TTC549 (cell line): ENCODE measurements around the gene HTRA3.

Experiments
- FAIRE-seq: peaks from 2 replicates; lab custom pipeline; 2012; peaks lifted over from hg19 to GRCh38; lab: Jason Lieb, UNC

Gene HTRA3

GRCh38 chr4:8247047-8247930 lies 22.3 kb upstream of the HTRA3 start:
- FAIRE-seq: no peak

DNA sequence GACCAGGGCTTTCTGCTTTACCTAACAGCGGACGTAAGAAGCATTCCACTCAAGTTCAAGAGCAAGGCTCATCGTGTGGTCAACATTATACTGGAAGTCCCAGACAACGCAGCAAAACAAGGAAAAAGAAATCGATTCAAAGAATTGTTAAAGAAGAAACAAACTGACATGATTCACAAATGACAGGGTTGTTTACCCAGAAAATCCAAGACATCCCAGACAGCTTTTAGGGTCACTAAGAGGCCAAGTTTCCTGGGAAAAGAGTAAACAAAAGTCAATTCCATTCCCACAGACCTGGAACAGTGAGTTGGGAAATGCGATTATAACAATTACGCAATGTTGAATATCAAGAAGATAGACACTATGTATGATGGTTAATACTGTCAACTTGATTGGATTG lies 21.5 kb upstream of the HTRA3 start:
- no peak for FAIRE-seq

DNA sequence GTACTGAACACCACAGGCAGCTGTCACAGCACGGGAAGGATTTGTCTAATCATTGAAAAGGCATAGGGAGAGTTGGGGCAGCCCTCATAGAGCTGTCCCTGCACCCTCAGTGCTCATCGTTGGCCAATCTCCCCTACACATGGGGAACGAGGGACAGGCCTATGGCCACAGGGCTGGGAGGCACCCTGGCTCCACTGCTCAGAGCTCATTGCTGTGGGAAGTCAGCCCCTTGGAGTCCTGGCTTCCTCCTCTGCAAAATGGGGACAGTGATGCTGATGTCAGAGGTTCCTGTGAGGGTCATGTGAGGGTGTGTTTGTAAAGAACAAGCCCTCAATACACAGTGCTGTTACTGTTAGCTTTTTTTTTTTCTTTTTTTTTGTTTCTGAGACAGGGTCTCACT lies 19.3 kb upstream of the HTRA3 start:
- FAIRE-seq: no peak

GRCh38 chr4:8250637-8251036 lies 18.9 kb upstream of the HTRA3 start:
- no peak for FAIRE-seq

DNA sequence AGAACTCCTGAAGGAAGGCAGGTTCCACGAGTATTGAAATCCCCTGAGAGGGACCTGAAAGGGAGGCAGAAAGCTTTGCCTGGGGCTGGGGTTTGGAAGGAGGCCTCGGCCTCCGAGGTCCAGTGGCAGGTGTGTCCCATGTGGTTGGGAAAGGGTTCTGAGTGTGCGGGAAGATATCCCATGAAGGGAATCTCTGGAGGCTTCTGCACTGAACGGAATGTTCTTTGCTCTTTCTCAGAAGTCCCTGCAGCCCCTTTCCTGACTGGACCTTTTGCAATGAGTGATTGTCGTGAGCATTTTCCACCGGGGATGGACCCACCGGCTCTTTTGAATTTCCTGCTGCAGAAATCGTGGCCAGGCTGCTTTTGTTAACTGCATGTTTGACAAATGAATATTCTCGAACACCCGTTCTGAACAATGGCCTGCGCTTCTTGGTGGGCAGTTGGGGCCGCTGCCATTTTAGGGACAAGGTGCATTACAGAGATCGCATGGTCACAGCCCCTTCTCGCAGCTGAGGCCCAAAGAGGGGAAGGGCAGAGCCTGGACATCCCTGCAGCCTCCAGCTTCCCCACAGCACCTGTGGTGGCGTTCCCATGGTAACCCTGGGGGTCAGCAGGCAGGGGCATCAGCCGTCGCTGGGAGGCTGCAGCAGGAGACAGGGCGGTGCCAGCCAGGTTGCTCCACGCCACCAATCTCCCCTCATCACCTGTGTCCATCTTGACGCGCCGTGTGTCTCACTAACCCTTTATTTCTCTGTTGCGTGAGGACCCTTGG lies 18.3 kb upstream of the HTRA3 start:
- no peak for FAIRE-seq

DNA sequence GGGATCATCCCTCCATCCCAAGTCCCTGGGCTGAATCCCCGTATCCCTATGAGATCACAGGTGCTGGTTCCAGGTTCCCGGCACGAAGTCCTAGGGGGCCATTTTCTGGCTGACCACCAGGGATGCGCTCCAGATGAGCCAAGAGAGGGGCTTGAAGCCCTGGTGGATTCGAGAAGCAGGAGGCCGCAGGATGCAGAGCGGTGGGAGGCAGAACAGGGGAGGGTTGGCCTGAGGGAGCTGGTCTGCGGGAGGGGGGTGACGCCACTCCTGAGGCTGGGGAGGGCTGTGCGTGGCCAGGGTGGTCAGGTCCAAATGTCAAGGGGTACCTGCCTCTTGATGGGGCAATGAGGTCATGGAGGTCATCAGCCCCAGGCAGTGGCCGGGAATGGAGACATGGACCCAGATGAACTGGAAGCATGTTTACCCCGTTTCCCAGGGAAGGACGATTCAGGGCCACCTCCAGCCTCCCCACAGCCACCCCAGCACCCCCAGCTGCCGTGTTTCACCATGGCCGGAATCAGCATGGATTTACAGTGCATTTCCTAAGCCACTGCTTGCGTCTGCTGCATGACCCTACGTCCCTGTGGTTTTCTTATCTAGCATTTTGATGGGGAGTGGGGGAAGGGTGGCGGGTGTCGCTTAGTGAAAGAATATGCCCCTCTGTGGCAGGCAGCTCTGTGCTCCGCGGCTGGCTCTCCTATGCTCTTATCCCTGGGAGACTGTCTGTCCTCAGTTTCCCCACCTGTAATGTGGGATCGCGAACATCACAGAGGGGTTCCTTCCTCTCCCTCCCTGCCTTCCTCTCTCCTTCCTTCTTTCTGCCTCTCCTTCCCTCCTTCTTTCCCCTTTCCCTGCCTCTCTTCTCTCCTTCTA lies 17.0 kb upstream of the HTRA3 start:
- FAIRE-seq: no peak

DNA sequence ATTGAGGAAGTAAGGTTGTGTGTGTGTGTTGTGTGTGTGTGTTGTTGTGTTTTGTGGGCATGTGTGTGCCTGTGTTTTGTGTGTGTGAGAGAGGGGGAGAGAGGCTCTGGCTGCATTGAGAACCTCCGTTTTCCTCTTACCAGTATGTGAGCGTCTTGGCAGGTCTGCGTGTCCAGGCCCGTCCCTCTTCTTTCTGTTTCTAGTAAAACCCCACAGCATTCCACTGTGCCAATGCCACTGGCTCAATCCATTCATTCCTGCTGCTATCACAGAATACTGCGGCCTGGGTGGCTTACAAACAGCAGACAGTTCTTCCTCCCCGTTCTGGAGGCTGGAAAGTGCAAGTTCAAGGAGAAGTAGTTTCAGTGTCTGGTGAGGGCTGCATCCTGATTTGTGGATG lies 15.5 kb upstream of the HTRA3 start:
- no peak for FAIRE-seq

DNA sequence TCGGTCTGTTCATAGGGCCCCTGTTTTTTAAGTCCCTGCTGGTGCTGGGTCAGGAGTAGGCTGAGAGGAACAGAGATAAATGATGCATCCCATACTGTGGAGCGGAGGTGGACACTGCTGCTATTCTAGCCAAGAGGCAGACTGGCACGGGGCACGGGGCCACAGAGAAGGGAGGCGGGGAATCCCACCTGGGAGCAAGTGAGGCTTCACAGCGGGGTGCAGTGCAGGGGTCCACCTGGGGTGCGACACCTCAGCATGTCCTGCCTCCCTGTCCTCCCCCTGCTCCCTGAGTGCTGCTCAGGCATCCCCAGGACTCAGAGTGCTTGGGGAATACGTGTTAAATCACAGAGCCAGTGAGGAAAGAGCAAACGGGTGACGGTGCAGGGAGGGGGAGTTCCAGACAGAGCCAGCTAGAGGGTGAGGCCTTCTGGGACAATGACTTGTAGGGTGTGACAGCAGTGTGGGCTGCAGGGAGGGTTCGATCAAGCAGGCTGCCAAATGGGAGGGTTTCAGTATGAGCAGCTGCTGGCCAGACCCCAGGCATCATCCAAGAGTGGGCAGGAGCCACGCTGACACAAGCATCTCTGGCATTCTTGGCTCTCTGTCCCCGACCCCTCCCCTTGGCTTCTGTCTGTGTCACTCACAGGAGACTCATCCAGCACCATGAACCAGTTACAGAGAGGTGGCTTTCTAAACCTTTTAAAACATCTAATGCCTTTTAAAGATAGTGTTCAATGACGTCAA lies 13.7 kb upstream of the HTRA3 start:
- FAIRE-seq: no peak

- FAIRE-seq: no peak
Observed at GRCh38 chr4:8257854-8258253, 11.7 kb upstream of the HTRA3 start.

GRCh38 chr4:8258552-8259212 lies 10.9 kb upstream of the HTRA3 start:
- FAIRE-seq: no peak

DNA sequence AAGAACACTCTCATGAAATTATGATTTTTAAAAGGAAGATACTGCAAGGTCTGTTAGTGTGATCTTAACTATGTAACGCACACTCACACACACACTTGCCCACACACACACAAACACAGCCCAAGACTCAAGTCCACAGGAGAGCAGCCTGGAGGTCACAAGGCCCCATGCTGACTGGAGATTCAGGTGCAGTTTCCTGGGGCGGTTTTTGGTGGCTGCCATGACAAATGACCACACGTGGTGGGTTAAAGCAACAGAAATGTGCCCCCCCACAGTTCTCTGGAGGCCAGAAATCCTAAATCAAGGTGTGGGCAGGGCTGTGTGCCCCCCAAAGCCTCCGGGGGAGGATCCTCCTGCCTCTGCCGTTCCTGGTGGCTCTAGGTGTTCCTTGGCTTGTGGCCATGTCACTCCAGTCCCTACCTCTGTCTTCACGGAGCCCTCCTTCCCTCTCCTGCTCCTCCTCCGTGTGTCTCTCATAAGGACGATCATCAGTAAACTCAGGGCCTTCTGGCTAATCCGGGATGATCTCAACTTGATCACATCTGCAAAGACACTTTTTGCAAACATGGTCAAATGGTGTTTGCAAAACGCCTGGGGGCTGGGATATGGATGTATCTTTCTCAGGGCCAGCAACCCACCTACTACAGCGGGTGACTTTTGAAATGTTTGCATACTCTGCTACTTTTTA lies 9.7 kb upstream of the HTRA3 start:
- no peak for FAIRE-seq

- no peak for FAIRE-seq
Observed at GRCh38 chr4:8260656-8261111, 8.9 kb upstream of the HTRA3 start.

DNA sequence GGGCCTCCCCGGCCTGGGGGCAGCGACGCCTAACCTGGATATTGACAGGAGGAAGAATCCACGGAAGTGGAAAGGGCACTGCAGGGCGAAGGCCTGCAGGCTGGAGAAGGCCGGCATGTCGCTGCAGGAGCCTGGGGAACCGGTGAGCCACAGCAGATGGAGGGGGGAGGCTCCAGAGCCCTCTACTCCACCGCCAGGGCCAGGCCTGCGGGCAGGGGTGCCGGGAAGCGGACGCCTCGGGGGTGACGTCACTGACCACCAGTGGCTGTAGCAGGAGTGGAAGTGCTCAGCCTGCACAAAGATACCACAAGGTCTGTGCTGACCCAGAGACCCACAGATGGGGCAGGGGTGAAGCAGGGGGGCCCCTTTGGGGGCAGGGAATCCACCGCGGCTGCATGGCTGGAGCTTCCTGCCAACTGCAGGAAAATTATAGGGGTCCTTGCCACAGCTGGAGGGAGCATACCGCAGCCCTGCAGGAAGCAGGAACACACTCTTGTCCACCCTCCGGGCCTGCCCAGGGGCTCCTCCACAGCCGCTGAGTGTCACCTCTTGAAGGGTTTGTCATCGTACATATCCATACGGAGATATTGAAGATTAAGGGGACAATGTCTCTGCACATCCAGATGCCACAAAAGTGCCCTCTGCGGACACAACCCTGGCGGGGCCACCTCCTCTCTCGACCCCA lies 7.6 kb upstream of the HTRA3 start:
- FAIRE-seq: no peak

GRCh38 chr4:8262637-8263322 lies 6.8 kb upstream of the HTRA3 start:
- no peak for FAIRE-seq

GRCh38 chr4:8263397-8263796 lies 6.2 kb upstream of the HTRA3 start:
- FAIRE-seq: no peak

- FAIRE-seq: no peak
Observed at GRCh38 chr4:8264106-8264505, 5.4 kb upstream of the HTRA3 start.

- no peak for FAIRE-seq
Observed at GRCh38 chr4:8265171-8265929, 4.2 kb upstream of the HTRA3 start.

GRCh38 chr4:8266088-8266487 lies 3.5 kb upstream of the HTRA3 start:
- no peak for FAIRE-seq

GRCh38 chr4:8266508-8266907 lies 3.0 kb upstream of the HTRA3 start:
- FAIRE-seq: no peak
